T47D (cell line): ENCODE results near the gene ZEB1.
A peak's percentile ranks its signal among the peaks of the same experiment; 100 is the strongest.
"Not testable (repeated sequence)": the region's sequence is repeated elsewhere in the genome, so short reads cannot be mapped to it uniquely, and the experiment has no call there.

ENCODE experiments used
- DNase-seq, 2 experiments: peaks; one replicate each; pipeline versions ENCODE4 v3.0.0 to v3.0.0-alpha.2; 2011 to 2012; ENCODE audit warnings: low read depth in 1 of 2, low spot score in 1 of 2
- JUND ChIP-seq: IDR thresholded peaks from 2 replicates; pipeline ENCODE4 v1.6.1; 2012; ENCODE audit warnings: low read depth
- in situ Hi-C: cut with HindIII; loops from 2 replicates; pipeline ENCODE4 v1.10.0; 2016; ENCODE audit warnings: low sequenced_read_pairs, low pct_unique_long_range_greater_than_20kb

ZEB1 gene

GRCh38 chr10:31396376-31396775, 77.4 kb downstream of the ZEB1 start:
- DNase-seq: no peak
- TF ChIP-seq JUND: no peak
- in situ Hi-C loops: no loop called here

DNA sequence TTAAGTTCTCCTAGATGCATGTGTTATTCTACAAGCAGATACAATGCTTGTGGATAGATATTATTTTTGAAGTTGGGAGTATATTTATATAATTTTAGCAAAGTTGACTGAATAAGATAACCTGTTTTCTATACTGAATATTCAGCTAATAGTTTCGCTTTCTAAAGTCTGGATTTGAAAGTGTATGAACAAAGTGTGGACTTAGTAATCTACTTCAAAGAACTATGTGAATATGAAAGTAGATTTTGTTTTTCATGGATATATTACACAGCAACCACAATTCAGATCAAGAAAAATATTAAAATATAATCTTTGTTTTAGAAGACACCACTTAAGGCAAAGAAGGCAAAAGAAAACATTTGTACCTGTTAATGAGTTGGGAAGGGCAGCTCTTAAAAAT, 78.8 kb downstream of the ZEB1 start:
- DNase-seq: no peak
- in situ Hi-C loops: no loop called here
- TF ChIP-seq JUND: no peak

- no peak for TF ChIP-seq JUND
- in situ Hi-C loops: no loop called here
- no peak for DNase-seq
These were observed 80.2 kb downstream of the ZEB1 start for GRCh38 chr10:31399171-31399570.

DNA sequence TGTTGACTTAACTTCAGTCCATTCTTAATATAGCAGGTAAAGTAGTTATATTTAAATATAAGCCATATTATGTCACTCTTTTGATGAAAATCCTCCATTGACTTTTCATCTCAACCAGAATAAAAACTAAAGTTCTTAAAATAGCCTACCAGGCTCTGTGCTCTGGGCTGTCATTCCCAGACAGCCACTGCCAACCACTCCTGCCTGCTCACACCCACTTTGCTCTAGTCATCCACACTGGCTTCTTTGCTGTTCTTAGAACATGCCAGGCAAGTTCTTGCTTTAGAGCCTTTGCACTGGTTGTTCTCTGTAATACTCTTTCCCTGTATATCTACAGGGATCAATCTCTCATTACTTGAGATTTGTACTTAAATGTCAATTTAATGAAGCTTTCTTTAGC, 80.6 kb downstream of the ZEB1 start:
- DNase-seq: peak in 1 of 2 experiments; percentile 7
- in situ Hi-C loops: no loop called here
- no peak for TF ChIP-seq JUND

DNA sequence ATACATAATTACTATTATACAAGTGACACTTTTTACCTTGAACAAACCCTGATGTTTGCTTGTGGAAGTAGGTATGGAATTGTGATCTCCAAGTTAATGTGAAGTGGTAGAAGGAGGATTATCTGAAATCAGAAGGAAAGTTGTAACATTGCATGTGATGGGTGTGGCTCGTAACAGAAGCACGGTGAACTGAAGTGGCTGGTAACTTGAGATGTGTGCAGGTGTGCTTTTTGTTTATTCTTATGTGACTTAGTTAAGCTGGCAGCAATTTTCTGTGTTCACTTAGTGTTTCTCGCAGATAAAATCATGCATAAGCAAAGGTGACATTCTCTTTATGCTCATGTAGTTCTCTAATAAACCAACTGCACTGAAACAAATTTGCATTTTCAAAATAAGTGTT, 82.3 kb downstream of the ZEB1 start:
- DNase-seq: peak in 1 of 2 experiments; percentile 18
- TF ChIP-seq JUND: no peak
- in situ Hi-C loops: no loop called here

- in situ Hi-C loops: no loop called here
- TF ChIP-seq JUND: no peak
- no peak for DNase-seq
These were observed 85.6 kb downstream of the ZEB1 start for GRCh38 chr10:31404640-31405039.

GRCh38 chr10:31405829-31406228, 86.8 kb downstream of the ZEB1 start:
- DNase-seq, in situ Hi-C loops: not testable (repeated sequence)

- DNase-seq, in situ Hi-C loops: not testable (repeated sequence)
These were observed 93.4 kb downstream of the ZEB1 start for GRCh38 chr10:31412397-31412796.

GRCh38 chr10:31413325-31413724, 94.3 kb downstream of the ZEB1 start:
- in situ Hi-C loops: no loop called here
- DNase-seq: no peak

GRCh38 chr10:31418481-31418880, 99.5 kb downstream of the ZEB1 start:
- in situ Hi-C loops: no loop called here
- DNase-seq: no peak
- no peak for TF ChIP-seq JUND

More at GRCh38 chr10:31413325-31413724, 94.3 kb downstream of the ZEB1 start:
- no peak for TF ChIP-seq JUND

- in situ Hi-C loops: no loop called here
- TF ChIP-seq JUND: no peak
- no peak for DNase-seq
These were observed 100.5 kb downstream of the ZEB1 start for GRCh38 chr10:31419394-31420063.

DNA sequence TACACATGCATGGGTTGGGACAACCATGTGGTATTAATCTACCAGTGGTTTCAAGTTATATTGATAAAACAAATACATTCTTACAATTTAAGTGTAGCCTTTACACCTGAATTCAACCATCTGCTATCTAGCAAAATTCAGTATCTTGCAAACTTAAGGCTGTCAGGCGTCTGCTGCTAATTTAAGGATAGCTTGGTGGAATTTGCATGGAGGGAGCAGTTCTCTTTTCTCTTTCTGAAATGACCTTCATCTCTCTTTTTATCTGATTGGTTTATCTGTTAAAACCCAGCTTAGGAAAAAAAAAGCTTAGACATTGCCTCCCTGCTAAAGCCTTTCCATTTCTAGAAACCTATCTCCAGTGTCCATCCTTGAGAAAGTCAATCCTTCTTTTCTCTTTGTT, 102.3 kb downstream of the ZEB1 start:
- in situ Hi-C loops: no loop called here
- TF ChIP-seq JUND: no peak
- DNase-seq: no peak

DNA sequence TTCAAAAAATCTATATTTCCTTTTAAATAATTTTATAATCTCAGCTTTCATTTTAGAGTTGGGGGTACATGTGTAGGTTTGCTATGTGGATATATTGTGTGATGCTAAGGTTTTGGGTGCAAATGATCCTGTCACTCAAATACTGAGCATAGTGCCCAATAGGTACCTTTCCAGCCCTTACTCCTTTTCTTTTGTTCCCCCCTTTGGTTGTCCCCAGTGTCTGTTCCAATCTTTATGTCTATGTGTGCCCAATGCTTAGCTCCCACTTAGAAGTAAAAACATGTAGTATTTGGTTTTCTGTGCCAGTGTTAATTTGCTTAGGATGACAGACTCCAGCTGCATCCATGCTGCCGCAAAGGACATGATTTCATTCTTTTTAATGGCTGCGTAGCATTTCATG, 103.6 kb downstream of the ZEB1 start:
- in situ Hi-C loops: no loop called here
- DNase-seq: no peak
- no peak for TF ChIP-seq JUND

DNA sequence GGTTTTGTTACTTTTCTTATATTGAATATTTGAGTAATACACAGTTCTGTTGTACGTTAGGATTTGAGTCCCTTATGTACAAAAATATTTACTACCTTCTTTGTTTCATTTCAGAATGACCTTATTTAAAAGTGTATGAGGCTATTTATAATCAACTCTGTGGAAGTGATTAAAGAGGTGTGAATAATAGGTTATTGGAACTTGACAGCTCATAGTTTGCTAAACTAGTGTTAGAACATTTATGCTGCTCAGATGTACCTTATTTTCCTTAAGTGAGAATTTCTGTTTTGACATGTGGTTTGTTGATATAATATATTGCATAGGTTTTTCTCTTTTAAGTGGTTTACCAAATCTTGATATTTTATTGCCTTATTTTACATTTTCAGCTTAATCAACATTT, 105.5 kb downstream of the ZEB1 start:
- DNase-seq: no peak
- in situ Hi-C loops: no loop called here
- TF ChIP-seq JUND: no peak
